ENCODE measurements around the gene FAM200C.

The FAM200C gene

DNA sequence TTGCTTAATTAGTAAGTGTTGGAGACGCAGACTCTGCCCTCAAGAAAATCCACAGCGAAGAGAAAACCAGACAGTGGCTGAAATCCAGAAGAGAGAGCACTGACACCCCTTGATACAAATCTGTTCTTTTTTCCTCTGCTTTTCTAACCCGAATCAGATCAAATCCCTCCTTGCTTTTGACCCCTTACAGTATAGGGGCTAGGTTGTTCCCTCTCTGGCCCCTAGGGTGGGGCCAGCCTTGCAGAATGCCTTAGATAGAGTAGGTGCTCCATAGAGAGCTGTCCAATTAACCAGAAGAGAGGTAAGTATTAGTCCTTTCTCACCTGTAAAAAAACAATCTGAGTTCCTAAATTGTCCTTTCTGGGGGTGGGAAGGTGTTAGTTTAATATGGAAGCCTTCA lies 39.5 kb downstream of the FAM200C start:
- ChIA-PET POLR2A (ENCODE audit: low non-redundant PET) (no interaction called here), CTCF (interaction anchor here (0.5 to 2.5 kb wide), 4 partner anchors 15 to 339 kb away, joined by 3 to 13 read pairs (median 4); no protein-coding TSS in a partner anchor)
- no peak overlapping the region for H3K27ac ChIP-seq
- TF ChIP-seq, protein P1, sequence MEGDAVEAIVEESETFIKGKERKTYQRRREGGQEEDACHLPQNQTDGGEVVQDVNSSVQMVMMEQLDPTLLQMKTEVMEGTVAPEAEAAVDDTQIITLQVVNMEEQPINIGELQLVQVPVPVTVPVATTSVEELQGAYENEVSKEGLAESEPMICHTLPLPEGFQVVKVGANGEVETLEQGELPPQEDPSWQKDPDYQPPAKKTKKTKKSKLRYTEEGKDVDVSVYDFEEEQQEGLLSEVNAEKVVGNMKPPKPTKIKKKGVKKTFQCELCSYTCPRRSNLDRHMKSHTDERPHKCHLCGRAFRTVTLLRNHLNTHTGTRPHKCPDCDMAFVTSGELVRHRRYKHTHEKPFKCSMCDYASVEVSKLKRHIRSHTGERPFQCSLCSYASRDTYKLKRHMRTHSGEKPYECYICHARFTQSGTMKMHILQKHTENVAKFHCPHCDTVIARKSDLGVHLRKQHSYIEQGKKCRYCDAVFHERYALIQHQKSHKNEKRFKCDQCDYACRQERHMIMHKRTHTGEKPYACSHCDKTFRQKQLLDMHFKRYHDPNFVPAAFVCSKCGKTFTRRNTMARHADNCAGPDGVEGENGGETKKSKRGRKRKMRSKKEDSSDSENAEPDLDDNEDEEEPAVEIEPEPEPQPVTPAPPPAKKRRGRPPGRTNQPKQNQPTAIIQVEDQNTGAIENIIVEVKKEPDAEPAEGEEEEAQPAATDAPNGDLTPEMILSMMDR (conservative IDR thresholded peaks at IDR 0.05; ENCODE audit: low read depth) = no peak
- DNase-seq (ENCODE audit: low spot score) = no peak

DNA sequence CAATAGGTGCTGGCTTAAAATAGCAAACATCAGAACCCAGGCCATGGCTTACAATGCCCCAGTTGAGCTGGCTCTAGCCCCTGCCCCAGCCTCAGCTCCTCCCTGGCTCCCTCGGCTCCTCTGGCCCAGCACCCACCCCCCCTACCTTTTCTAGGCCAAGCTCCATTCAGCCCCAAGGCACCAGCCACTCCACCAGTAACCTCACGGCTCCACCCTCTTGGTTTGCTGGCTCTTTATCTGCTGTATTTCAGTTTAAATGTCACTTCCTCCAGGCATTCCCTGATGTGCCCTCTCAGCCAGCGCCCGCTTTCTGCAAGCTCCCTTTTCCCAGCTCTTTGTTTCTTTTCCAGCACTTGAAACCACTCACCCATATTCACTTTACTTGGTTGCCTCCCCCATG lies 40.0 kb downstream of the FAM200C start:
- ChIA-PET POLR2A (ENCODE audit: low non-redundant PET) (no interaction called here), CTCF (interaction anchor here (0.5 to 2.5 kb wide), 3 partner anchors 15 to 338 kb away, joined by 3 to 13 read pairs (median 4); no protein-coding TSS in a partner anchor)
- DNase-seq (ENCODE audit: low spot score) = no peak
- peak overlapping the region; percentile 7; the same call in 1 of the 2 replicates for H3K27ac ChIP-seq
- TF ChIP-seq, protein P1 (conservative IDR thresholded peaks at IDR 0.05; ENCODE audit: low read depth) = no peak

DNA sequence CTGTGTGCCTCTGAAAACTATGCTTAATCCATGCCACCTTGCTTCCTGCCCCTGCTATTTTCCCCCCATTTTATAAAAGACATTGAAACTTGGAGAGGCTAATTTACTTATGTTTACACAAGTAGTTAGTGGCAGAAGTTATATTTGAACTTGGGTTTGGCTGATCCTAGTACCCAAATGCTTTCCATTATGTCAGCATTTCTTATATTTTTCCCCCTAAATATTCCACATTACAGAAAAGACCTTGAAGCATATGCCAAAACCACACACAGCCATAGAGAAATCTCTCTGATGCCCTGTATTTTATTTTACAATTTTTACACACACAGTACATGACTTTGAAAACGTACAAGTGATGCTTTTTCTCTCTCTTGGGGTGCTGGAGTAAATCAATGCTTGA lies 40.6 kb downstream of the FAM200C start:
- no peak for DNase-seq (ENCODE audit: low spot score)
- ChIA-PET POLR2A (ENCODE audit: low non-redundant PET) (no interaction called here), CTCF (interaction anchor here (1.3 to 2.5 kb wide), 2 partner anchors 14 to 338 kb away, joined by 4 to 13 read pairs; no protein-coding TSS in a partner anchor)
- TF ChIP-seq, protein P1 (conservative IDR thresholded peaks at IDR 0.05; ENCODE audit: low read depth) = no peak
- H3K27ac ChIP-seq = no peak overlapping the region

DNA sequence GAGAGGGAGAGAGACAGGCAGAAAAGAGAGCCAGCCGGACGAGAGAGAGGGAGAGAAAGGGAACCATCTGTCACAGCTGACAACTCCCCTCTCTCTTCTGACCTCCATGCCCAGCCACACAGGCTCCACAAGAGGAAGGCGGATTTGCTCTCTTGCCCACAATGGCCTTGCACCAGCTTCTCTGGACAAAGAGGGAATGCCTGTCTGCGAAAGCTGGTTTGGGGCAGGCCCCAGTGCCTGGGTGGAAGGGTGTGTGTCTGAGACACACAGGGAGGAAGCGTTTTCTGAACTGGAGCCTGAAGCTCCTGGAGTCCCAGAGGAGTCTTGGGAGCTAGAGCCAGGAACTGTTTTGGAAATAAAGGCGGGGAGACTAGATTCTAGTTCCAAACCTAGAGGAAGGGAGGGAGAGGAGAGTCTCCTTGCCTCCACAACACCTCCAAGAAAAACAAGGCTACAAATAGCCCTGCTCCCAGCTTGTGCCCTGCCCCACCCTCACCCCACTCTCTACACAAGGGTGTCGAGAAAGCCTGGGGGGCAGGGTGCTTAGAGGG lies 41.9 kb downstream of the FAM200C start:
- no peak overlapping the region for H3K27ac ChIP-seq
- TF ChIP-seq, protein P1 (conservative IDR thresholded peaks at IDR 0.05; ENCODE audit: low read depth) = no peak
- ChIA-PET CTCF (interaction anchor here (0.6 to 1.6 kb wide), 3 partner anchors 33 to 188 kb away, joined by 3 to 5 read pairs (median 3); no protein-coding TSS in a partner anchor), POLR2A (ENCODE audit: low non-redundant PET) (no interaction called here)
- no peak for DNase-seq (ENCODE audit: low spot score)

DNA sequence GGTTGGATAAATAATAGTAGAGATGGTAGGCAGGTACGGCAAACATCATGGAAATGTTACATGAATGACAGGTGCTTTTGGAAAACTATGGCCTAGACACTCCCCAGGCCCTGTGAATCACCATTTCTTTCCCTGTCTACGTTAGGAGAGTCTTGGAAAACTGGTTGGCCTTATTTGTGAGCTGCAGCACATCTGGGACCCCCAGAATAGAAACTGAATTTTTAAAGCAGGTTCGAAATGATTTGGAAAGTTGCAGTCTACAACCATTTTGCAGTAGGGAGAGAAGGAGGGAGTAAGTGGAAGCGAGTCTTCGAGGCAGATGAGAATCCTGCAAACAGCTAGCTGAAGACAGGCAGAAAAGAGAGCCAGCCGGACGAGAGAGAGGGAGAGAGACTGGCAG lies 42.5 kb downstream of the FAM200C start:
- no peak overlapping the region for H3K27ac ChIP-seq
- POLR2A ChIA-PET (ENCODE audit: low non-redundant PET) = no interaction called here
- CTCF ChIA-PET = interaction anchor here (0.6 to 1.6 kb wide), 2 partner anchors 34 to 188 kb away, joined by 3 read pairs; no protein-coding TSS in a partner anchor
- TF ChIP-seq, protein P1 (conservative IDR thresholded peaks at IDR 0.05; ENCODE audit: low read depth) = no peak
- no peak for DNase-seq (ENCODE audit: low spot score)

DNA sequence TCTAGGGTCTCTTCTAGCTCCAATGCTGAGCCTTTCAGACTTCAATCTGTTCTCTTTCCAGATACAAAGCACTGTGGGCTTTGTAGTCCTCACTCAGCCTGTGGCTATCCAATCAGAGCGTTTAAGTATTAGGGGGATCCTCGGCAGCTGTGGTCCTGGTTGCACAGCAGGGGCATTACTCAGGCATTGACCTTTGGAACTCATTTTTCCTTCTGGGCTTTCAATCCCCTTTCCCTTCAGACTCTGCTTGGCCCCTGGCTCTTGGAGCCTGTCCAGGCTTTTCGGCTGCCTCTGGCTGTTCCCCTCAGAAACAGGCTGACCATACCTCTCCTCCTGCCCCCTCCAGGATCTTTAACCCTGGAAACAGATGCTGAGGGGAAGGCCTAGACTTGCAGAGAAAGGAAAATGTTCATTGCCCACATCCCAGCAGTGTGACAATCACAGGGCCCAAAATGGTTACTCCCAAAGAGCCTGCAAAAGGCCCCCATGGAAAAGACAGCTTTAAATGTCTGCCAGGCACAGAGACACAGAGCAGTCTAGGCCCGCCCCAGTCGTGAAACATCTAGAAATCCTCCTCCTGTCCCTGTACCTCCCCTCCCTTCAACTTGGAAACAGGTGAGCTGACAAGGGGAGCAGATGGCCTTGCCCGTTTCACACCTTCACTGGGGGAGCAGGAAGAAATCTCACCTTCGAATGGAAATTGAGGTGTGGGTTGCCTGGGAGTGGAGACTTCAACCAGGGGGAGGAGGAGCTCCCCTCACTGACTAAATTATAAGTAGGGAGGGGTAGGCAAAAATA lies 43.1 kb downstream of the FAM200C start:
- ChIA-PET CTCF (interaction anchor here (0.6 to 1.6 kb wide), 2 partner anchors 34 to 187 kb away, joined by 3 read pairs; no protein-coding TSS in a partner anchor), POLR2A (ENCODE audit: low non-redundant PET) (no interaction called here)
- no peak overlapping the region for H3K27ac ChIP-seq
- DNase-seq (ENCODE audit: low spot score) = no peak
- TF ChIP-seq, protein P1 (conservative IDR thresholded peaks at IDR 0.05; ENCODE audit: low read depth) = no peak
